ENCODE data around the gene SRRM5. TPM values are rescaled to one million over a fixed set of nuclear protein-coding genes. Genes with fewer than 3 reads are reported as not detected.

SRRM5 gene
- total and polyA plus RNA-seq, 4 donors: 0.22 to 0.49 (median 0.31) TPM; not detected in 1

- Histone ChIP-seq H3K4me3 (no peak overlapping the region), H3K27ac (ENCODE audit: low read depth in 1 of 2, low read length in 1 of 2) (no peak overlapping the region), H3K27me3 (ENCODE audit: control insufficient read depth in 3 of 3, insufficient read depth in 3 of 3, low read length in 2 of 3) (peaks cover 0 to 29% (median 29%) of the 10 kb centered on the region in 3 donors), H3K9ac (ENCODE audit: insufficient read depth in 1 of 2, low read length in 2 of 2) (no peak overlapping the region), H3K36me3 (ENCODE audit: control insufficient read depth in 4 of 4, insufficient read depth in 4 of 4, low read length in 4 of 4) (no peaks in the 10 kb centered on the region), H3K9me3 (ENCODE audit: control insufficient read depth in 4 of 4, insufficient read depth in 3 of 4, low read length in 3 of 4) (no peaks in the 10 kb centered on the region), H3K4me1 (ENCODE audit: control insufficient read depth in 5 of 5, insufficient read depth in 5 of 5, low read length in 5 of 5) (peaks cover 0 to 15% (median 10%) of the 10 kb centered on the region in 5 donors)
- ATAC-seq (ENCODE audit: insufficient read depth, low FRiP score) (no peak), DNase-seq (no peak)
- 78 to 82% methylated on average over 13 of the region's 13 CpGs for WGBS, 2 donors
- no peak for TF ChIP-seq CTCF (IDR thresholded peaks at IDR 0.05; ENCODE audit: control extremely low read depth, extremely low read depth)
Observed at GRCh38 chr19:43638214-43638994, 26.5 kb downstream of the SRRM5 start.

- Histone ChIP-seq H3K4me1 (ENCODE audit: control insufficient read depth in 5 of 5, insufficient read depth in 5 of 5, low read length in 5 of 5) (peaks cover 0 to 15% (median 10%) of the 10 kb centered on the region in 5 donors), H3K27ac (ENCODE audit: low read depth in 1 of 2, low read length in 1 of 2) (no peak overlapping the region), H3K27me3 (ENCODE audit: control insufficient read depth in 3 of 3, insufficient read depth in 3 of 3, low read length in 2 of 3) (peaks cover 0 to 29% (median 28%) of the 10 kb centered on the region in 3 donors), H3K4me3 (peak overlapping the region; percentile 10), H3K36me3 (ENCODE audit: control insufficient read depth in 4 of 4, insufficient read depth in 4 of 4, low read length in 4 of 4) (no peaks in the 10 kb centered on the region), H3K9ac (ENCODE audit: insufficient read depth in 1 of 2, low read length in 2 of 2) (peak overlapping the region in 1 of 2 donors; percentile 30), H3K9me3 (ENCODE audit: control insufficient read depth in 4 of 4, insufficient read depth in 3 of 4, low read length in 3 of 4) (no peaks in the 10 kb centered on the region)
- TF ChIP-seq CTCF (IDR thresholded peaks at IDR 0.05; ENCODE audit: control extremely low read depth, extremely low read depth): no peak
- DNase-seq (no peak), ATAC-seq (ENCODE audit: insufficient read depth, low FRiP score) (no peak)
- WGBS, 2 donors: 13 to 14% methylated on average over 16 to 18 of the region's 18 CpGs
Observed at GRCh38 chr19:43638995-43639518, 27.2 kb downstream of the SRRM5 start.

GRCh38 chr19:43639519-43640423 lies 27.9 kb downstream of the SRRM5 start, which contains the start of gene CADM4:
CADM4 (minus strand) TSS chr19:43639850; CDS start chr19:43639790, 60 bp downstream.
- peaks cover 0 to 11% (median 10%) of the 10 kb centered on the region in 5 donors for H3K4me1 ChIP-seq (ENCODE audit: control insufficient read depth in 5 of 5, insufficient read depth in 5 of 5, low read length in 5 of 5)
- TF ChIP-seq CTCF (IDR thresholded peaks at IDR 0.05; ENCODE audit: control extremely low read depth, extremely low read depth): no peak
- peaks cover 0 to 29% (median 28%) of the 10 kb centered on the region in 3 donors for H3K27me3 ChIP-seq (ENCODE audit: control insufficient read depth in 3 of 3, insufficient read depth in 3 of 3, low read length in 2 of 3)
- no peak within 1 kb of the TSS for H3K27ac ChIP-seq (ENCODE audit: low read depth in 1 of 2, low read length in 1 of 2)
- WGBS, 2 donors: 1 to 2% methylated on average over 45 to 110 of the region's 110 CpGs
- peak within 1 kb of the TSS; percentile 55 for H3K4me3 ChIP-seq
- peak; percentile 62 for ATAC-seq (ENCODE audit: insufficient read depth, low FRiP score)
- H3K36me3 ChIP-seq (ENCODE audit: control insufficient read depth in 4 of 4, insufficient read depth in 4 of 4, low read length in 4 of 4): no peaks in the 10 kb centered on the region
- peak within 1 kb of the TSS in 1 of 2 donors; percentile 30 for H3K9ac ChIP-seq (ENCODE audit: insufficient read depth in 1 of 2, low read length in 2 of 2)
- H3K9me3 ChIP-seq (ENCODE audit: control insufficient read depth in 4 of 4, insufficient read depth in 3 of 4, low read length in 3 of 4): no peaks in the 10 kb centered on the region
- DNase-seq: peak in 1 of 3 donors; percentile 24

Data from lung (tissue), 12 donors.